ENCODE measurements around the gene IFITM5.
"Not testable (repeated sequence)": the region's sequence is repeated elsewhere in the genome, so short reads cannot be mapped to it uniquely, and the experiment has no call there.

Gene IFITM5

DNA sequence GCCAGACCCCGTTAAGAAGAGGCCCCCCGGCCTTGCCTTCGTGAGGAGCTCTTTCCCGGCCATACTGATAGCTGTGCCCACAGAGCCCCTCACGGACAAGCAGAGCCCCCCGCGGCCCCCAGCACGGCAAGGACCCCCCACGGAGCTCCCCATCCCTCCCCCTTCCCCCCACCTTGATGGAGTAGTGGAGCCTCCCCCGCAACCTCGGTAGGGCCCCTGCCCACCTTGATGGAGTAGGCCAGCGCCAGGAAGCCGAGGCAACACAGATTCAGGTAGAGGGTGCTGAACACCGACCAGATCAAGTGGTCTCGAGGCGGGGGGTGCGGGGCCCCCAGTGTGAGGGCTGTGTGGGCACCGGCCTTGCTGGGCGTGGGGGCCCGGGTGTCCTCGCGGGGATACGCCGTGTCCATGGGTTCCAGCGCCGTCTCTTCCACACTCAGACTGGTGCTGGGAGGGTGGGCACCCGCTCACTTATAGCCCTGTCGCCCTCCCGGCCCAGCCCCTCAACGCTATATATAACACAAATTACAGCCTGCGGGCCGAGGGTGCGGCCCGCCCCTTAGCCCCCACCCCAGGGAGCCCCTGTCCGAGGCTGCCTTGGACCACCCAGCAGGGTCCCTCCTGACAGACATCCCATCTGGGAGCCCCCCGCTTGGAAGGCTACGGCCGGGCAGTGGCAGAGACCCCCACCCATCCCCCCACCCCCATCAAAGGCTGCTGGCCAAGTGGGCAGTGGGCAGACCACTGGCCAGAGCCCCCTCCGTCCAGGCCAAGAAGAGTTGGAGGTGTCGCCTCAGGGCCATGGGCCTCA, at the start of gene IFITM5:
Gene IFITM5 (minus strand): TSS at position 446 of the 811 bp plus-strand sequence. CDS start 36 bp downstream, at position 410.
- DNase-seq (ENCODE audit: low spot score): no peak

DNA sequence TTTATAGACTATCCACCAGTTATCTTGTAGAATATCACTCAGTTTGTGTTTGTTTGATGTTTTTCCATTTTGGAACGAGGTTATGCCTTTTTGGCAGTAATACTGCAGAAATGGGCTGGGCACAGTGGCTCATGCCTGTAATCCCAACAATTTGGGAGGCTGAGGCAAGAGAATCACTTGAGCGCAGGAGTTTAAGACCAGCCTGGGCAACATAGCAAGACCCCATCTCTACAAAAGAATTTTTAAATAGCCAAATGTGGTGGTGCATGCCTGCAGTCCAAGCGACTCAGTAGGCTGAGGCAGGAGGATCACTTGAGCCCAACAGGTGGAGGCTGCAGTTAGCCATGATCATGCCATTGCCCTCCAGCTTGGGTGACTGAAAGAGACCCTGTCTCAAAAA, 47.2 kb upstream of the IFITM5 start:
- no peak for DNase-seq (ENCODE audit: low spot score)

DNA sequence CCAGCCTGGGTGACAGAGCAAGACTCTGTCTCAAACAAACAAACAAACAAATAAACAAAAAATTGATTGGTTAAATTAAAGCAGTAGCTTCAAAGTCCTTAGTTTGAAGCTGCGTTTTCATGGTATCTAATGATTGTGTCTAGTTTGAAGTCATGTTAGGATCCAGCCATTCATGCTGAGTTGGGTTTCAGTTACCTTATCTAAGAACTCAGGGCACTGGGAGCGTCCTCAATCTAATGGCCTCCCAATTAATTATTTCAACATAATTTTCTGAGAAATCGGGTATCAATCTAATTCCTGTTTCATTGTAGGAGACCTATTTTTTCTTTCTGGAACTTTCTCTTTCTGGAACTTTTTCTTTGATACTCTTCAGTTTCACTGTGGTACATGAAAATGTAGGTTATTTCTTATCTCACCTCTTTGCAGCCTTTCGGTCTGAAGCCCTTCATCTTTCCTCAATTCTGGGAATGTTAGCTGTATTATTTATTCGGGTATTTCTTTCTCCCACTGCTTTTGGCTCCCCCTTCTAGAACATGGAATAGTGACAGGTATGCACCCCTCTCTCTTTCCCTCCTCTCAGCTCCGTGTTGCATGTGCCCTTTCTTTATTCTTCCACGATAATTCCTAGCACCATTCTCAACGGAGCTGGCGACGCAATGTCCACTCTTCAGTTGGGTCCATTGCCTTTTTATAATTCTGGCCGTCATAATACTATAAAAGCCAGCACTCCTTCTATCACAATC, 45.7 kb upstream of the IFITM5 start:
- DNase-seq (ENCODE audit: low spot score): no peak

DNA sequence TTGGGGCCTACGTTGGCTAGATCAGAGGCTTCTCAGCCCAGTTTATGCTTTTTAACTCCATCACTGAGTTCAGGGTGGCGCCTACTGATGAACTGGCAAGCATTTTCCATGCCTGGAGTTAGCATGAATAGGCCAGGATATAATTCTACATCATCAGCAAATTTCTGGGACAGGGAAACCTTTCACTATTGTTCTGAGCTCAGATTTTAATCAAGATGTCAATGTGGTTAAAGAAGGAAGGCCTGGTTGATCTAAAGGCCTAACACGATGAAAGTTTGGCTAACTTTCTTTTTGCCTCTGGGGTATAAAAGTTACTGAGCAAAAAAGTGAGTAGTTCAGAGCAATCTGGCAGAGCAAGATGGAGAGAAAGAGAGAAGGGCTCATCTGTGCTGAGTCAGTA, 43.0 kb upstream of the IFITM5 start:
- no peak for DNase-seq (ENCODE audit: low spot score)

DNA sequence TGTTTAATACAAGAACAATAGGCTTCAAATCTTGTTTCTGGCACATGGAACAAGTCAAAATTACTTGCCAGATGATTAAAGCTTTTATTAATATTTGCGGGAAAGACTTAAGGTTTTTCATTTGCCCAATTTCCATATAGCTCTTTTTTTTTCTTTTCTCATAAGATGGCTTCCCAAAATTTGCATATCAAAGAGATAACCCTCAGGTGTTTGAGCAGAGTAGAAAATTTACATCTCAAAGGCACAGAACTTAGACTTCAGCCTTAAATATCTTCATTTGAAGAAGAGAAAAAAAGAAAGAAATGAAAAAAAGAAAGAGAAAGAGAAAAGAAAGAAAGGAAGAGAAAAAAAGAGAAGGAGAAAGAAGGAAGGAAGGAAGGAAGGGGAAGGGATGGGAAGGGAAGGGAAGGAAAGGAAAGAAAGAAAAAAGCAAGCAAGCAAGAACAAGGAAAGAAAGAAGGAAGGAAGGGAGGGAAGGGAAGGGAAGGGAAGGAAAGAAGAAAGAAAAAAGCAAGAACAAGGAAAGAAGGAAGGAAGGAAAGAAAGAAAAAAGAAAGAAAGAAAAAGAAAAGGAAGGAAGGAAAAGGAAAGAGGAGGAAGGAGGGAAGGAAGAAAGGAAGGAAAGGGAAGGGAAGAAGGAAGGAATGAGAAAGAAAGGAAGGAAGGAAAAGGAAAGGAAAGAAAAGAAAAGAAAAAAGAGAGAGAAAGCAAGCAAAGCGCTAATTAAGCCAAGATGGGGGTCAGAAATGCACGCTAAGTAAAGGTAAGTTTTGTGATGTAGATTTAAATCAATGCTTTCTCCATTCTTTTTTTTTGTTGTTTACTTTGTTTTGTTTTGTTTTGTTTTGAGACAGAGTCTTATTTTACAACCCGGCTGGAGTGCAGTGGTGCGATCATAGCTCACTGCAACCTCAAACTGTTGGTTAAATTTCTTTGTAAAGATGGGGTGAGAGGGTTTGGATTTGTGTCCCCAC, 41.5 kb upstream of the IFITM5 start:
- no peak for DNase-seq (ENCODE audit: low spot score)

DNA sequence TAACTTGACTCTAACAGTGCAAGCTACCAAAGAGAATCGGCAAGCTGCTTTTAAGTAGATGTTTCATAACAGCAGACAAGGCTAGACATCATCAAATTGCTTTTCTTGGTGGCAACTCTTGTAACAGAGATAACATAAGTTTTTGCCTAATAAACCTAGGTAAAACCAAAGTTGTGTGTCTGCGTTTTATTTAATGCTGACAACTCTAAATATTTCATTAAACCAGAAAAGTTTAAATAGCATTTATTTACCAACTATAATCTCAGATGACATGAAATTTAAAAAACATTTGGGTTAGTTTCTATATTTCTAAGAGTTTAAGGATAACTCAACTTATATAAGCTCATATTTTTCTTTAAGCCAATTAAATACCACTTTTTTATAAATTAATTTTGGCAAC, 40.6 kb upstream of the IFITM5 start:
- no peak for DNase-seq (ENCODE audit: low spot score)

DNA sequence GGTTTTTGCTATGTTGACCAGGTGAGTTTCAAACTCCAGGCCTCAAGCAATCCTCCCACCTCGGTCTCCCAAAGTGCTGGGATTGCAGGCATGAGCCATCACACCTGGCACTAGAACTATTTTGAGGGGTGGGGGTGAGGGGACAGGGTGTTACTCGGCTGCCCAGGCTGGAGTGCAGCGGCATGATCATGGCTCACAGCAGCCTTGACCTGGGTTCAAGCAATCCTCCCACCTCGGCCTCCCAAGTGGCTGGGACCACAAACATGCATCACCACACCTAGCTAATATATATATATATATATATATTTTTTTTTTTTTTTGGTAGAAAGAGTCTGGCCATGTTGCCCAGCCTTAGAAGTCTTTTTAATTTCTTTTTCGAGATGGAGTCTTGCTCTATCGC, 38.4 kb upstream of the IFITM5 start:
- DNase-seq (ENCODE audit: low spot score): no peak

DNA sequence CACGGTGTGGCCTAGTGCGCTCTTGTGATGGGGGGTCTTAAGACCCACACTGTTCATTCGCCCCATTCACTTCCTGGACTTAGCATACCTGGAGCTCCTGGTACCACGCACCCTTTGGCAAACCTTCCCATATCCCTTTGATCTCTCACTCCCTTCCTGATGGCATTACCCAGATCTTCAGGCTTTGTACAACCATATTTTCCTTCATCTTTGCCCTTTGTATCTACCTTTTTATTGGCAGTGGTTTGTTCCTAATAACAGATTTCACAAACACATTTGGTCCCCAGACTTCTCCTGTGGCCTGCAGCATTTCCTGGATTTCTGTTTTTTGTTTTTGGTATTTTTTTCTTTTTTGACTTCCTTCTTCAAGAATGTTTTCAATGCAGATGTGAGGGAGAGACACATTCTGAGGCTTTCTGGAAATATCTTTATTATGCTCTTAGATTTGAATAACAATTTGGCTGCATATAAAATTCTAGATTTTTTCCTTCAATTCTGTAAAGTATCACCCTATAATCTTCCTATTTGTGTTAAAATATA, 37.4 kb upstream of the IFITM5 start:
- DNase-seq (ENCODE audit: low spot score): no peak

DNA sequence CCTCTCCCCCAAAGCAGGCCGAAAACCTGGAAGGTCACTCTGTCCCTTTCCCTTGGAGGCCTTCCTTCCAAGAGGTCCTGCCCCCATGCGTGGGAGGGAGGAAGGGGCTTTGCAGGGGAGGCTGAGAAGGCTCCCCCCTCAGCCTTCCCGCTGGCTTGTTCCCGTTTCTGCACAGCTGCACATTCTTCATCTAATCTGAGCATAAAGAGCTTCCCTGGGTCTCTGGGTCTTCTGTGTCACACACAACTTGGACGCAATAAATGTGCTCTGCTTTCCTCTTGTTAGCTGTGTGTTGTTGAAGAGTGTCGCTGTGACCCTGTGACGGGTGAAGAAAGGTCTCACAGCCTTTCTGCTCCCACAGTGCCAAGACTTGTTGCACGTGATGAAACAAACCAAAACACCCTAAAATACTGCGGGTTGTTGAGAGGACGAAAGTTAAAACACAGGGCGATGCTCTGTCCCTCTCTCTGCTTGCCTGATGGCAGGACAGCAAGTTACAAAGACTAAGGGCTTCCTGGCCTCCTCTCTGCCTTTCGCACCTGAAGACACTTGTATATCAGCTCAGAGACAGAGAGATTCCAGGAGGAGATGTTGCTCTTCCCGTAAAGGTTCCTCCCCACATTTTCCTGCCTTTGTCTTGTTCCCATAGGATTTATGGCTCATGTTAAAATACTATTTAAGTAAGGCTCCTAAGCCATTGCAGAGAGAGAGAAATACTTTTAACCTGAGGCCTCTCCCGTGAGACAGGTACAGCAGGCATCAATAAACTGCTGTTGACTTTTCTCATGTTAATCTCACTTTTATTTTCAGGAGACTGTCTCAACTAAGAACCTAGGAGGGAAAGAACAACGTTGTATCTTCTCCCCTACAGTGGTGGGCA, 36.7 kb upstream of the IFITM5 start:
- no peak for DNase-seq (ENCODE audit: low spot score)

DNA sequence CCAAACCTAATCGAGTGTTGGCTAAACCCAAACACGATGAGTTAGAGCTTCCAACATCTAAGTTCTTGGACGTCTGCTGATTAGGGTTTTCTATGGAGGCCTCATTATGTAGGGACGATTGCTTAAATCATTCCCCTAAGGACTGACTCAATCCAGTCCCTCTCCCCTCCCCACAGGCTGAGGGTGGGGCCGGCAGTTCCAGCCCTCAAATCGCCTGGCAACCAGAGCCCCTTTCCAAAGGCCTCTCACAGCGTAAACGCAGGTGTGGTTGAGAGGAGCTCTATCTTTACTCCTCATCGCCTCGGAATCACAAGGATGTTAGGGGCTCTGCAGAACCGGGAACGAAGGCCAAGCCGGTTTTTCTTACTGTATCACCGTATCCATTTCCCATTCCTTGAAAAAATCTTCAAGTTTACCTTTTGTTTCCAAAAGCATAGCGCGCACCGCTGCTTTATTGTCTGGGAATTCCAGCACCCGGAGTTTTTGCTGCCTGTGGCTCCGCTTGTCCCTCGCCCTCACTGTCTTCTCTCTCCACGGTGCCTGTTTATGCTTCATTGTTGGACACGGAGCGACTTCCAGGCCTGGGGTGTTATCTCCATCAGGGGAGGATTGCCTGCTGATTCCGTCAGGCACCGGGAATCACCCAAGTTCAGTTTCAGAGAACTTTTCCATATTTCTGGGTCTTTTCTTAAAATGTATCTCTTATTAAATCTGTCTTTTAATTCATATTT, 35.1 kb upstream of the IFITM5 start:
- DNase-seq (ENCODE audit: low spot score): no peak

DNA sequence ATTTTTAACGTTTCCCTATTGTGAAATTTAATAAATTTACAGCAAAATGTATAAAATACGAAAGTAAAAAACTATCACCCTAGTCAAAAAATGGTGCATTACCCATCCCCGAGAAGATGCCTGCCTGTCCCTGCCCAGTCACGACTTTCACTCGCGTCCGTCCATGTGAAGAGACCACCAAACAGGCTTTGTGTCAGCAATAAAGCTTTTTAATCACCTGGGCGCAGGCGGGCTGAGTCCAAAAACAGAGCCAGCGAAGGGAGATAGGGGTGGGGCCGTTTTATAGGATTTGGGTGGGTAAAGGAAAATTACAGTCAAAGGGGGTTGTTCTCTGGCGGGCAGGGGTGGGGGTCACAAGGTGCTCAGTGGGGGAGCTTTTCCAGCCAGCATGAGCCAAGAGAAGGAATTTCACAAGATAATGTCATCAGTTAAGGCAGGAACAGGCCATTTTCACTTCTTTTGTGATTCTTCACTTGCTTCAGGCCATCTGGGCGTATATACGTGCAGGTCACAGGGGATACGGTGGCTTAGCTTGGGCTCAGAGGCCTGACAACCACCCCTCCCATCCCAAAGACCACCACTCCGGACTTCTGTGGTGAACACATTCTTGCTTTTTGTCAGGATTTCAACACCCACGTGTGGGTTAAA, 34.4 kb upstream of the IFITM5 start:
- DNase-seq (ENCODE audit: low spot score): not testable (repeated sequence)

DNA sequence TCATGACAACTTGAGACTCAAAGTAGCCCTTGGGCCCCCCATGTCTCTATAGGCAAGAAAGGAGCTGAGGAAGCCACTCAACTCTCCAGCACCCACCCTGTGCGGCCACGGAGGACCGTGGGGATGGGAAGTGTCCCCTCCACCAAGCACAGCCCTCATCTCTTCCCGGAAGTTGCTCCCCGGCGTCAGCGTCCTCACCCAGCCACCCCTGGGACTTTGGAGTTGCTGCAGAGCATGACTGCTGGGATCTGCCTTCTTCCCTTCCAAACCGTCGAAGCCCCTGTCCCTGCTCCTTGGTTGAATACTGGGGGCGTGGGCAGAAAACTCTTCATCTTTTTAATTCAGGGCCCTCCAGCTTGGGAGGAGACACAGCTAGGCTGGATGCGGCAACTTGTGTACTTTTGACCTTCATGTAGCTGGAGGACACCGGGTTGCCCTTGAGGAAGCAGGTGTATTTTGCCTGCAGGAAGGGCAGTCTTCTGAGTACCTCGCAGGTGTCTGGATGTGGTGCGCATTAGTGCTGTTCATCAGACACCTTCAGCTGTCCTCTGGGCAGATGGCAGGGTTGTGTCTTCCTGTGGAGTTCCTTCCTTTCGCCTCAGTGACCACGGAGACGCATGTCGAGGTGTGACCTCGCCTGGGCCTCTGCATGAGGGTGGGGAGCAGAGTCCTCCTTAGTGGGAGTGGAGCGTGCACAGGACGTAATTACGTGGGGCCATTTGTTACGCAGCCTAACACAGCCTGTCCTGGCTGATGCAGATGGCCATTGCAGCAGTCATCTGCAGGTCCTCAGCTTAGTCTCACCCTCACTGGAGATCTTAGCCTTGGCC, 33.5 kb upstream of the IFITM5 start:
- no peak for DNase-seq (ENCODE audit: low spot score)

DNA sequence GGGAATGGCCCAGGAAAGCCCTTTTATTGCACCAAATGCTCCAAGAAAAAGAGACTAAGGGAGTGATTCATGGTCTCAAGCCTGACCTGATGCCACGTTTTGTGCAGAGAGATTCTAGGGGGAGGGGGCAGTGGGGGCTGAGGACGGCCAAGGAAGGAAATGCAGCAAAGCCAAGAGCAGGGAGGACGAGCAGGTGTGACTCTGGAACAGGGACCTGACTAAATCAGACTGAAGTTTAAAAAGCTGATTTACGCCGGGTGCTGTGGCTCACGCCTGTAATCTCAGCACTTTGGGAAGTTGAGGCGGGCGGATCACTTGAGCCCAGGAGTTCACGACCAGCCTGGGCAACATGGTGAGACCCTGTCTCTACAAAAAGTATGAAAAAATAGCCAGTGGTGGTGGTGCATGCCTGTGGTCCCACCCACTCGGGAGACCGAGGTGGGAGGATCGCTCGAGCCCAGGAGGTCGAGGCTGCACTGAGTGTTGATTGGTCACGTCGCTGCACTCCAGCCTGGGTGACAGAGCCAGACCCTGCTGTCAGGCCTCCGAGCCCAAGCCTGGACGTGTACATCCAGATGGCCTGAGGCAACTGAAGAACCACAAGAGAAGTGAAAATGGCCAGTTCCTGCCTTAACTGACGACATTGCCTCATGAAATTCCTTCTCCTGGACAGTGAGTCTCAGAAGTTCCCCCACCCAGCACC, 32.2 kb upstream of the IFITM5 start:
- no peak for DNase-seq (ENCODE audit: low spot score)

DNA sequence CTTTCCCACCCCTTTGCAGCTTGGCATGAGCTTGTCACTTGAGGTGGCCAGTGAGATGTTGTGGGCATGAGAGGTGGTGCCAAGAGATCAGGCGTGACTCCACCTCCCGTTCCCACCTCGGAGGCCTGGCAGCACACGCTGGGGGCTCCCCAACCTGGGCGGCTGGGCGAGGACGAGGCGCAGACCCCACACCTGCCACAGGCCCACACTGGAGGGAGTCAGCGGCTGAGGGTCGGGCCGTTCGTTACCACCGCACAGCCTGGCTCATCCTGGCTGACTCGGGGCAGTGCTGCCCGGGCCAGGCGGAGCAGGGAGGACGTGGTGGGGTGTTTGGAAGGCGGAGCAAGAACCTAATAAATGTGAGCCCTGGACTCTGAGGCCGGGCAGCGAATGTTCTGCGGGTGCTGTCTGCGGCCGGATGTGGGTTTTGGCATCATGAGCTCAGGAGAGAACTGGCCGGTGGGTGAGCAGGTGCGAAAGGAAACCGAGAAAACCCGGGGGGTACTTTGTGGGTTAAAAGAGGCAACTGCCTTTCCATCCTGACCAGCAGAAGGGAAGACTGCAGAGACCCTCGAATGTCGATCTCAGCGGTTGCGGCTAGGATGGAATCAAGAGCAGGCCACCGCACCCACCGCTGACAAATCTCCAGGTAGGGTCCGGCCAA, 31.5 kb upstream of the IFITM5 start:
- no peak for DNase-seq (ENCODE audit: low spot score)

DNA sequence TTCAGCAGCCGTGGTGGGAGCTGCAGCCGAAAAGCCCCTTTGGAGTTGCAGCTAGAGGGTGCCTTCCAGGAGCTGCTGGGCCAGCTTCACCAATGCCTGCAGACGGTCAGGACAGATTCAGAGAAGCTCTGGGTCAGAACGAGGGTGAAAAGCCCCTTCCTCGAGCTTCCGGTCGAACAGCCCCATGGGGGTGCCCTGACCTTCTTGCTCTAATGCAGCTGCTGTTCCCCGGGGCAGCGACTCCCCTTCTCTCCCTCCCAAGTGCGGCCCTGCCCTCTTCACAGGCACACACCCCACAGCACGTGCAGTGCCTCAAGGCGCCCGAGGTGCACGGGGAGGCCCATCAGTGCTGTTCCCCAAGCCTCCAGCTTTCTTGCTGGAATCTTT, 31.0 kb upstream of the IFITM5 start:
- DNase-seq (ENCODE audit: low spot score): no peak

DNA sequence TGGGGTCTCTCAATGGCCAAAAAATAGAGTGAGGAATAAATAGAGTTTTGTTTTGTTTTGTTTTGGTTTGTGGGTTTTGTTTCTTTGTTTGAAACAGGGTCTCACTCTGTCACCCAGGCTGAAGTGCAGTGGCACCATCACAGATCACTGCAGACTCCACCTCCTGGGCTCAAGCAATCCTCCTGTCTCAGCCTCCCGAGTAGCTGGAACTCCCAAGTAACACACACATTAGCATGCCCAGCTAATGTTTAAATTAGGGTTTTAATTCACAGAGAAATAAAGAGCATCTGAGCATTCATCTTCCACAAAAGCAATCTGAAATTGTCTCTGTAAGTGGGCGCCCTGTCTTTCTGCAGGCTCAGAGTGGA, 30.5 kb upstream of the IFITM5 start:
- no peak for DNase-seq (ENCODE audit: low spot score)

DNA sequence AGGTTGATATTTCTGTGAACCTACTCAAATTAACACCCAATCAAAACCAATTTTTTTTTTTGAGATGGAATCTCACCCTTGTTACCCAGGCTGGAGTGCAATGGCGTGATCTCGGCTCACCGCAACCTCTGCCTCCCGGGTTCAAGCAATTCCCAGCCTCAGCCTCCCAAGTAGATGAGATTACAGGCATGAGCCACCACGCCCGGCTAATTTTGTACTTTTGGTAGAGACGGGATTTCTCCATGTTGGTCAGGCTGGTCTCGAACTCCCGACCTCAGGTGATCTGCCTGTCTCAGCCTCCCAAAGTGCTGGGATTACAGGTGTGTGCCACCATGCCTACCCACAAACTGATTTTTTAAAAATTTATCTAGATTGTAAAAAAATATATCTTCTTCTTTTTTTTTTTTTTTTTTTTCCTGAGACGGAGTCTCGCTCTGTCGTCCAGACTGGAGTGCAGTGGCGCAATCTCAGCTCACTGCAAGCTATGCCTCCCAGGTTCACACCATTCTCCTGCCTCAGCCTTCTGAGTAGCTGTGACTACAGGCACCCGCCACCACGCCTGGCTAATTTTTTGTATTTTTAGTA, 29.3 kb upstream of the IFITM5 start:
- DNase-seq (ENCODE audit: low spot score): not testable (repeated sequence)
